Measurements from ENCODE around the gene ATAD1. TPM values are rescaled to one million over a fixed set of nuclear protein-coding genes. Genes with fewer than 3 reads are reported as not detected.
A peak's percentile ranks its signal among the peaks of the same experiment; 100 is the strongest.
"Not testable (repeated sequence)": the region's sequence is repeated elsewhere in the genome, so short reads cannot be mapped to it uniquely, and the experiment has no call there.

Gene ATAD1
- total RNA-seq, 2 experiments from 2014 or later: 34.2 to 46.8 TPM

- Mint-ChIP-seq H3K27me3 (no peaks in the 10 kb centered on the region), H3K4me1 (peaks cover 31% of the 10 kb centered on the region), H3K27ac (no peak overlapping the region), H3K9me3 (ENCODE audit: low read depth) (peaks cover 29% of the 10 kb centered on the region), H3K4me3 (no peak overlapping the region), H3K36me3 (ENCODE audit: low read depth) (peaks cover 76% of the 10 kb centered on the region)
- POLR2A ChIA-PET: no interaction called here
- no peak for ATAC-seq
- intact Hi-C loops (cut with DNase I, micrococcal nuclease): no loop called here
- CTCF ChIA-PET: interaction anchor here (0.9 kb wide), 1 partner anchor 17 kb away, joined by 4 read pairs; no protein-coding TSS in a partner anchor
- DNase-seq: no peak
Measured at GRCh38 chr10:87803831-87804230, 14.2 kb downstream of the ATAD1 start.

- peaks cover 77% of the 10 kb centered on the region for H3K36me3 Mint-ChIP-seq (ENCODE audit: low read depth)
- no peak for DNase-seq
- CTCF ChIA-PET: interaction anchor here (0.6 to 0.9 kb wide), 2 partner anchors 15 to 17 kb away, joined by 3 to 4 read pairs; no protein-coding TSS in a partner anchor
- H3K4me1 Mint-ChIP-seq: peaks cover 32% of the 10 kb centered on the region
- POLR2A ChIA-PET: no interaction called here
- no peak overlapping the region for H3K4me3 Mint-ChIP-seq
- ATAC-seq: no peak
- H3K9me3 Mint-ChIP-seq (ENCODE audit: low read depth): peaks cover 29% of the 10 kb centered on the region
- no peak overlapping the region for H3K27ac Mint-ChIP-seq
- intact Hi-C loops (cut with DNase I, micrococcal nuclease): no loop called here
- no peaks in the 10 kb centered on the region for H3K27me3 Mint-ChIP-seq
Measured at GRCh38 chr10:87803328-87803727, 14.7 kb downstream of the ATAD1 start.

GRCh38 chr10:87801813-87802435 is 16.1 kb downstream of the ATAD1 start:
- H3K9me3 Mint-ChIP-seq (ENCODE audit: low read depth): peaks cover 29% of the 10 kb centered on the region
- H3K27me3 Mint-ChIP-seq; CTCF ChIA-PET; H3K4me3 Mint-ChIP-seq; intact Hi-C loops (cut with DNase I, micrococcal nuclease); ATAC-seq; DNase-seq; POLR2A ChIA-PET; H3K27ac Mint-ChIP-seq: not testable (repeated sequence)
- H3K36me3 Mint-ChIP-seq (ENCODE audit: low read depth): peaks cover 75% of the 10 kb centered on the region
- H3K4me1 Mint-ChIP-seq: peaks cover 43% of the 10 kb centered on the region

GRCh38 chr10:87799860-87800259 is 18.2 kb downstream of the ATAD1 start:
- CTCF ChIA-PET: interaction anchor here (1.3 to 1.7 kb wide), 2 partner anchors 11 to 14 kb away, joined by 5 read pairs; no protein-coding TSS in a partner anchor
- Mint-ChIP-seq H3K9me3 (ENCODE audit: low read depth) (peaks cover 27% of the 10 kb centered on the region), H3K36me3 (ENCODE audit: low read depth) (peaks cover 58% of the 10 kb centered on the region), H3K27me3 (no peaks in the 10 kb centered on the region), H3K27ac (no peak overlapping the region), H3K4me1 (peaks cover 33% of the 10 kb centered on the region), H3K4me3 (no peak overlapping the region)
- no peak for DNase-seq
- intact Hi-C loops (cut with DNase I, micrococcal nuclease): loop anchor here in 1 of 2 experiments (1.0 kb wide), 1 partner anchor 31 kb away; no protein-coding TSS in a partner anchor
- no peak for ATAC-seq
- POLR2A ChIA-PET: no interaction called here

- Mint-ChIP-seq H3K9me3 (ENCODE audit: low read depth) (peaks cover 15% of the 10 kb centered on the region), H3K27me3 (no peaks in the 10 kb centered on the region), H3K27ac (no peak overlapping the region), H3K36me3 (ENCODE audit: low read depth) (peaks cover 53% of the 10 kb centered on the region), H3K4me1 (peaks cover 43% of the 10 kb centered on the region), H3K4me3 (no peak overlapping the region)
- ATAC-seq: no peak
- DNase-seq: no peak
- ChIA-PET POLR2A (no interaction called here), CTCF (interaction anchor here (0.7 to 1.7 kb wide), 2 partner anchors 12 to 320 kb away, joined by 3 to 5 read pairs; no protein-coding TSS in a partner anchor)
- intact Hi-C loops (cut with DNase I, micrococcal nuclease): no loop called here
Measured at GRCh38 chr10:87798082-87798481, 19.9 kb downstream of the ATAD1 start.

- ChIA-PET POLR2A (no interaction called here), CTCF (interaction anchor here (0.9 to 1.7 kb wide), 5 partner anchors 8 to 320 kb away, joined by 3 to 5 read pairs (median 3); partner anchors contain the start of gene ATAD1)
- Mint-ChIP-seq H3K36me3 (ENCODE audit: low read depth) (peaks cover 38% of the 10 kb centered on the region), H3K9me3 (ENCODE audit: low read depth) (no peaks in the 10 kb centered on the region), H3K27ac (peak overlapping the region; percentile 47), H3K27me3 (no peaks in the 10 kb centered on the region), H3K4me3 (no peak overlapping the region), H3K4me1 (peaks cover 42% of the 10 kb centered on the region)
- intact Hi-C loops (cut with DNase I, micrococcal nuclease): no loop called here
- DNase-seq (no peak), ATAC-seq (no peak)
Measured at GRCh38 chr10:87794285-87794684, 23.7 kb downstream of the ATAD1 start.

GRCh38 chr10:87790185-87790584 is 27.8 kb downstream of the ATAD1 start:
- Mint-ChIP-seq H3K9me3 (ENCODE audit: low read depth) (no peaks in the 10 kb centered on the region), H3K4me3 (no peak overlapping the region), H3K27me3 (no peaks in the 10 kb centered on the region), H3K4me1 (peaks cover 23% of the 10 kb centered on the region), H3K36me3 (ENCODE audit: low read depth) (peaks cover 35% of the 10 kb centered on the region), H3K27ac (no peak overlapping the region)
- intact Hi-C loops (cut with DNase I, micrococcal nuclease): no loop called here
- POLR2A ChIA-PET: no interaction called here
- ATAC-seq: no peak
- CTCF ChIA-PET: interaction anchor here (0.6 to 1.7 kb wide), 4 partner anchors 25 to 643 kb away, joined by 3 to 4 read pairs (median 4); partner anchors contain the start of gene ATAD1
- no peak for DNase-seq

- ChIA-PET CTCF (interaction anchor here (0.6 to 3.6 kb wide), 7 partner anchors 8 to 96 kb away, joined by 3 to 13 read pairs (median 4); no protein-coding TSS in a partner anchor), POLR2A (no interaction called here)
- intact Hi-C loops (cut with DNase I, micrococcal nuclease): no loop called here
Measured at GRCh38 chr10:87786421-87786820, 31.6 kb downstream of the ATAD1 start.

GRCh38 chr10:87782721-87783120 is 35.3 kb downstream of the ATAD1 start:
- DNase-seq (no peak), ATAC-seq (no peak)
- Mint-ChIP-seq H3K27me3 (no peaks in the 10 kb centered on the region), H3K4me3 (no peak overlapping the region), H3K4me1 (peaks cover 2% of the 10 kb centered on the region), H3K9me3 (ENCODE audit: low read depth) (no peaks in the 10 kb centered on the region), H3K27ac (peak overlapping the region; percentile 23), H3K36me3 (ENCODE audit: low read depth) (peaks cover 40% of the 10 kb centered on the region)
- ChIA-PET POLR2A (no interaction called here), CTCF (interaction anchor here (0.9 kb wide), 1 partner anchor 9 kb away, joined by 3 read pairs; no protein-coding TSS in a partner anchor)
- intact Hi-C loops (cut with DNase I, micrococcal nuclease): no loop called here

More at GRCh38 chr10:87786421-87786820, 31.6 kb downstream of the ATAD1 start:
- Mint-ChIP-seq H3K36me3 (ENCODE audit: low read depth) (peaks cover 41% of the 10 kb centered on the region), H3K9me3 (ENCODE audit: low read depth) (no peaks in the 10 kb centered on the region), H3K4me3 (no peak overlapping the region), H3K27ac (no peak overlapping the region), H3K27me3 (no peaks in the 10 kb centered on the region), H3K4me1 (peaks cover 2% of the 10 kb centered on the region)
- ATAC-seq: no peak
- DNase-seq: no peak

GRCh38 chr10:87781545-87781944 is 36.5 kb downstream of the ATAD1 start:
- CTCF ChIA-PET: interaction anchor here (0.8 kb wide), 1 partner anchor 55 kb away, joined by 3 read pairs; no protein-coding TSS in a partner anchor
- H3K27ac Mint-ChIP-seq: no peak overlapping the region
- peaks cover 38% of the 10 kb centered on the region for H3K36me3 Mint-ChIP-seq (ENCODE audit: low read depth)
- DNase-seq (no peak), ATAC-seq (no peak)
- H3K9me3 Mint-ChIP-seq (ENCODE audit: low read depth): no peaks in the 10 kb centered on the region
- intact Hi-C loops (cut with DNase I, micrococcal nuclease): no loop called here
- H3K27me3 Mint-ChIP-seq: no peaks in the 10 kb centered on the region
- no peak overlapping the region for H3K4me3 Mint-ChIP-seq
- H3K4me1 Mint-ChIP-seq: peaks cover 2% of the 10 kb centered on the region
- POLR2A ChIA-PET: no interaction called here

GRCh38 chr10:87776328-87776727 is 41.7 kb downstream of the ATAD1 start:
- Mint-ChIP-seq H3K4me3 (no peak overlapping the region), H3K4me1 (peaks cover 9% of the 10 kb centered on the region), H3K27ac (no peak overlapping the region), H3K9me3 (ENCODE audit: low read depth) (no peaks in the 10 kb centered on the region), H3K27me3 (no peaks in the 10 kb centered on the region), H3K36me3 (ENCODE audit: low read depth) (peaks cover 31% of the 10 kb centered on the region)
- ATAC-seq (no peak), DNase-seq (no peak)
- POLR2A ChIA-PET: interaction anchor here (0.7 kb wide), 1 partner anchor 569 kb away, joined by 3 read pairs; no protein-coding TSS in a partner anchor
- CTCF ChIA-PET: interaction anchor here (0.6 to 1.8 kb wide), 4 partner anchors 9 to 118 kb away, joined by 3 to 5 read pairs (median 3); no protein-coding TSS in a partner anchor
- intact Hi-C loops (cut with DNase I, micrococcal nuclease): no loop called here

GRCh38 chr10:87775766-87776165 is 42.3 kb downstream of the ATAD1 start:
- ATAC-seq (no peak), DNase-seq (no peak)
- POLR2A ChIA-PET: interaction anchor here (0.6 kb wide), 1 partner anchor 11 kb away, joined by 3 read pairs; no protein-coding TSS in a partner anchor
- H3K4me3 Mint-ChIP-seq: no peak overlapping the region
- H3K36me3 Mint-ChIP-seq (ENCODE audit: low read depth): peaks cover 27% of the 10 kb centered on the region
- CTCF ChIA-PET: interaction anchor here (0.6 to 1.8 kb wide), 3 partner anchors 10 to 99 kb away, joined by 3 to 5 read pairs (median 3); no protein-coding TSS in a partner anchor
- peak overlapping the region; percentile 29 for H3K27ac Mint-ChIP-seq
- intact Hi-C loops (cut with DNase I, micrococcal nuclease): no loop called here
- no peaks in the 10 kb centered on the region for H3K27me3 Mint-ChIP-seq
- H3K4me1 Mint-ChIP-seq: peaks cover 9% of the 10 kb centered on the region
- no peaks in the 10 kb centered on the region for H3K9me3 Mint-ChIP-seq (ENCODE audit: low read depth)

Measured in activated CD4-positive, alpha-beta T cell treated with anti-CD3 and anti-CD28 coated beads for 36 hours (primary cell).